GM18517 (cell line): ENCODE results near the gene TSEN2.
"Not testable (repeated sequence)": the region's sequence is repeated elsewhere in the genome, so short reads cannot be mapped to it uniquely, and the experiment has no call there.

ENCODE experiments used
- ATAC-seq: cut with Tn5 transposase; IDR thresholded peaks from one replicate; pipeline ENCODE4 v1.9.1; 2021; ENCODE audit warnings: mild to moderate bottlenecking, moderate library complexity; ENCODE audit not compliant: unreplicated experiment

Gene TSEN2

DNA sequence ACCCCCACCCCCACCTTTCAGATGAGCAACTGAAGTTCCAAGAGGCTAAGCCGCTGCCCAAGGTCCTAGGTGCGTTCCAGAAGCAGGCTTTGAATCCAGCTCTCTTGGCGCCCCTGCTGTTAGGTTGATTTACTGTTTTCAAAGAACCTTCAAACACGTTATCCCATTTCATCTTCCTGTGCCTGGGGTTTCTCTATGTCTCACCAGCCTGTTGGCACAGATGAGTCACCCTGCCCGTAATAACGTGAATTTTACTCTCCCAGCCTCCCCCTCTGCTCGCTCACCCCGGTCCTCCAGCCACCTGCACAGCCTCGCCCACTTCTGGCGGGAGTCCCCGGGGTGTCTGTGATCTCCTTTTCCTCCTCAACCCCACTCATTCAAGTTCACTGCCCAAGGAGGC is 13.0 kb upstream of the TSEN2 start:
- ATAC-seq, result no peak

DNA sequence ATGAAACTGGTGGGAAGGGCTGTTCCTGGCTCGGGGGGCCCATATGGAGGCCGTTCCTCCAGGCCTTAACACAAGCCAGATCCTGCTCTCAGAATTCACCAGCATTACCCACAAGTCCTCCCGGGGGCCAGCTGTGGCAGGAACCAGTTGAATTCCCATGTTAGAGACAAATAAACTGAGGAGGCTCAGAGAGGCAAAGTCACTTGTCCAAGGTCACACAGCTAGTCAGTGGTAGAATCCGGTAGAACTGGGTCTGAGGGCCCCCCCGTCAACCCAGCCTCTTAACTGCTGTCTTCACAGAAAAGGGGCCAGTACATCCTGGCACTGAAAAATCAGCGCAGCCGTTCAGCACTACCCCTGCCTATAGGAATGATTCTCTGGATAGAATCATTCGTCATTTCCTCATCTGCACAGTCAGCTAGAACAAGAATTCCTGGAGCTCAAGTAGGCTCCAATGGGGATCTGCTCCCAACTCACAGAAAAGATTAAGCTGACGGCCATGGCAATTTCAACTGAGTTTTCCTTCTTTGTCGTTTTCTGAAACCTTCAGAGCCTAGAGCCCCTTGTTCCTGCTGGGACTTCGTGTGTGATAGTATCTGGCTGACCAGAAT is 12.2 kb upstream of the TSEN2 start:
- ATAC-seq, result no peak

DNA sequence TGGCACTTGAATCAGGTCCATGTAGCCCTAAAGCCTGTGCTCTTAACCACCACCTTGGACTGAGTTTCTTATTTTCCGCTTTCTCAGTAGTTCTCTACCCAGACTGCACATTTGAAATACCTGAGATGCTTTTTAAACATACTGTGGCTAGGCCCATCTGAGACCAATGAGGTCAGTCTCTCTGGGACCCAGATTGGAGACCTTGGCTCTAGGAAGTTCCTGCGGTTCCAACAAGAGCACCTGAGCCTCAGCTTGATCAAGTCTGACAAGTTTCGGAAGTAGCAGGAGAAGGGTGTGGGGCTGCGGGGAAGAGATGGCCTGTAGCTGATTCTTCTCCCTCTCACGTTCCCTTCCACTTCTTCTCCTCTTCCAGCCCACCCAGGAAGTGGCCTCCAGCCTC is 11.5 kb upstream of the TSEN2 start:
- ATAC-seq, result no peak

- no peak for ATAC-seq
These were observed 10.8 kb upstream of the TSEN2 start for GRCh38 chr3:12473511-12473910.

DNA sequence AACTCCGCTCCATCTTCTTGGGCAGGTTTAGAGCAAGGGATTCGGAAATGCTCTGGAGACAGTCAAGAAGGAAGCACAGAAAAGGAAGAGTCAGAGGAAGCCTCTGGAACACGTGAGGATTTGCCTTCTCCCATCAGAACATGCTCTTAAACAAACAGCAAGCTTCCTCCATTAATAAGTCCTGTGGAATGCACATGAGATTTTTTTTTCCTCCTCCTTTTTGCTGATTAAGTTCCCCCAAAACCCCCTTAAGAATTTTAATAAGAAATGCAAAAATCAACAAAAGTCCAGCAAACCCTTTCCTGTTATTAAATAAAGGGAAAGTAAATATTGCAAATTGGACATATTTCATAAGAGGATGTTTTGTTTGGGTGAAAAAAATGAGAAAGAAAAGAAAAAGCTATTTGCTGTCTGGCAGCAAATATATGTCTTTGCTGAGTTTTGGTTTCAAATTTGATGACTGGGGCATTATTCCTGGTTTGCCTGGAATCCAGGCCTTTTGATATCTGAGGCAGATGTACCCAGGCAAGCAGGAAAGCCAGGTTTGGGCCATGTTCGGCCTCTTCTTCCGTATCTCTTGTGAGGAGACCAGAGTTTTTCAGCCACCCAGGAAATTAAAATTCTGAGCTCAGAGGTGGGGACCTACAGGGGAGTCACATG is 7.9 kb upstream of the TSEN2 start:
- no peak for ATAC-seq

GRCh38 chr3:12477256-12477655 is 7.0 kb upstream of the TSEN2 start:
- no peak for ATAC-seq

GRCh38 chr3:12478326-12478725 is 6.0 kb upstream of the TSEN2 start:
- ATAC-seq, result no peak

GRCh38 chr3:12479198-12479597 is 5.1 kb upstream of the TSEN2 start:
- ATAC-seq, result not testable (repeated sequence)

GRCh38 chr3:12479919-12480427 is 4.3 kb upstream of the TSEN2 start:
- ATAC-seq, result no peak

GRCh38 chr3:12483410-12483809 is 870 bp upstream of the TSEN2 start:
- no peak for ATAC-seq

- no peak for ATAC-seq
These were observed 445 bp upstream of the TSEN2 start for GRCh38 chr3:12483872-12484197.

GRCh38 chr3:12484983-12485327 is 675 bp downstream of the TSEN2 start:
- ATAC-seq, result no peak

DNA sequence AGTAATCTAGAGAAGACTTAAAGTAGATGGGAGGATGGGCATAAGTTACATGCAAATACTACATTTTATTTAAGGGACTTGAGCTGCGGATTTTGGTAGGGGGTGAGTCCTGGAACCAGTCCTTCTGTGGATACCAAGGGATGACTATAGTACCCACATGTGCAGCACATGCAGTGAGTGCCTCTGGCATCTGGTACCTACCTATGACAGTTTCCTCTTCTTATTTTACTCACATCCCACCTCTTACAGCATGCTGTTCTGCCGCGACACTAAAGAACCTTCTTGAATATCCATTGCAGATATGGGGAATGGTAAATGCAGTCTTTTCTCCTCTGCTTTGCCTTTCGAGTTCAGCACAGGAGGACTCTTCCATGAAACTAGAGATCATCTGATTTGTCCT is 1.7 kb downstream of the TSEN2 start:
- no peak for ATAC-seq

DNA sequence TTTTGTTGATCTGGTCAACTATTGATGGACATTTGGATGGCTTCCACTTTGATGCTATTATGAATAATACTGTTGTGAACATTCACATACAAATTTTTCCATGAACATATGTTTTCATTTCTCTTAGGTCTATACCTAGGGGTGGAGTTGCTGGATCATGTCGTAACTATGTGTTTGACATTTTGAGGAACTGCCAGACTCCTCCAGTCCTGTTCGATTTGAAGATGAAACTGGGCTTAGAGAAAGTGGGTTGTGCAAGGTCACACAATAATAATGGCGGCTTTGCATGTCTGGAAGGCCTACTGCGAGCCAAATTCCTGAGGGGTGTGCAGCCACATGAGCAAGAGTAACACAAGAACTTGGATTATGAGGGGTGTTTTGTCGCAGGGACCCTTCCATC is 2.6 kb downstream of the TSEN2 start:
- no peak for ATAC-seq

GRCh38 chr3:12487336-12487735 is 3.1 kb downstream of the TSEN2 start:
- ATAC-seq, result no peak

DNA sequence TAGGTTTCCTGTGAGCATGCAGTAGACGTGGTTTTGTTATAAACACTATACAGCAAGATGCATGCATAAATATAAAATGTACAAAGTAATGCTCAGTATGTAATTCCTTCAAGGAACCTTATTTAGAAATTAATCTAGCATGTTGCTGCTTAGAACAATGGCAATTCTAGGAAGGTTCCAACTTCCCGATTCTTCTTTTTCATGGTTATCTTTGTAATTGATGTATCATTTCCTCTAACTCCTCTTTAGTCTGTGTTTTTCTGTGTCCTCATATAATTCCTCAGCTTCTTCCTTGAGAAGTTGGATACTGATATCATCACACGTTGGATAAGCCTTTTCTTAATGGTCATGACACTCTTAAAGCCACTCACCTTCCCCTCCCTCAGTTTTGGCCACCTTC is 3.5 kb downstream of the TSEN2 start:
- ATAC-seq, result no peak

- ATAC-seq, result no peak
These were observed 5.1 kb downstream of the TSEN2 start for GRCh38 chr3:12489368-12489767.

- ATAC-seq, result no peak
These were observed 5.6 kb downstream of the TSEN2 start for GRCh38 chr3:12489832-12490231.

GRCh38 chr3:12490547-12490946 is 6.3 kb downstream of the TSEN2 start:
- no peak for ATAC-seq

DNA sequence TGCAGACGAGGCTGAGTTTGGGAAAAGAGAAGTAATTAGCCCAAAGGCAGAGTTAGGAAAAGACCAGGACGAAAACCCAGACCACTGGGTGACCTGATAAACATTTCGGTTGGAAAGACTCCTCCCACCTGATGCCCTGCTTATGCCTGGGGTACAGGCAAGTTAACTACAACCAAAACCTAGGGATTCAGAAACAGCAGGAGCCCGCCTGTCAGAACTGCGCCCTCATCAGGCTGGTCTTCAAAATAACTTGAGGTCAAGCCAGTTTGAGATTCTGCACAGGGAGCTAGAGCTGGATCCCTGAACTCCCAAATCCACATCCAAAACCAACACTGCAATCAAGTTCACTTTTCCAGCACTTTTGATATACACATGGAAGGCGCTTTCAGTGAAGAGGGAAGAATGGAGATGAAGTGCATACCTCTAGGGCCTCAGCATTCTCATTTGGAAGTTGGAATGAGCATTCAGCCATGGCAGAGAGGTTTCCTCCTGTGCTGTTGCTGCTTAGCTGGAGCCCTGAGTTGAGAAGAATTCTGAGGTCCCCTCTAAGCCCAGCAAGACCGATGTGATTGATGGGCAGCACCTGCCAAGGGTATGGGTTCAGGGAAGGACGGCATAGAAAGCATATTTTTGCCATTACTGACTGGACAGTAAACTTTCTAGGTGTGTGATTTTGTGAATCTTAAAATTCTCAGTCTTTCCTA is 11.6 kb downstream of the TSEN2 start:
- ATAC-seq, result no peak

GRCh38 chr3:12496453-12496761 is 12.1 kb downstream of the TSEN2 start:
- ATAC-seq, result no peak

- no peak for ATAC-seq
These were observed 15.2 kb downstream of the TSEN2 start for GRCh38 chr3:12499474-12499873.
